ENCODE results near the gene HMGN3. TPM values are rescaled to one million over a fixed set of nuclear protein-coding genes. Genes with fewer than 3 reads are reported as not detected.

Gene HMGN3
- total and polyA plus RNA-seq, 2 donors (not counting 1 experiment from before 2014, with no cell fraction given), result 30.2 to 56.0 TPM

DNA sequence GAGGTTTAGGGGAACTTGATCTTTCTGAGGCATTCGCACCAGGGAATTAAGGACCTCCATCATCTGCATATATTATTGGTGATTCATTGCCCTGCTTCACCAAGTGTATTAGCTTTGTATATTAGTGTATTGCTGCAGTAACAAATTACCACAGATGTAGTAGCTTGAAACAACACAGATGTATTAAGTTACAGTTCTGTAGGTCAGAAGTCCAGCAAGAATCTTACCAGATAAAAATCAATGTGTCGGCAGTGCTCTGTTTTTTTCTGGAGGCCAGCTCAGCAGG lies 65.8 kb downstream of the HMGN3 start:
- Histone ChIP-seq H4K20me1 (ENCODE audit: control insufficient read depth, extremely low read depth, insufficient read depth, low read length) (no peaks in the 10 kb centered on the region), H3K79me2 (ENCODE audit: control insufficient read depth, insufficient read depth, low read length) (no peaks in the 10 kb centered on the region), H3K9ac (ENCODE audit: insufficient read depth, low read length) (no peak overlapping the region), H3K27me3 (ENCODE audit: control insufficient read depth, insufficient read depth, low read length) (no peaks in the 10 kb centered on the region), H3K27ac (ENCODE audit: insufficient read depth, low read length) (no peak overlapping the region), H3K4me3 (replicated peaks in 1 of 4; ENCODE audit: control extremely low read depth in 1 of 4, insufficient read depth in 1 of 4, low read depth in 3 of 4, low read length in 4 of 4) (no peak overlapping the region), H3K4me1 (ENCODE audit: control insufficient read depth, extremely low read depth, insufficient read depth, low read length) (peaks cover 3% of the 10 kb centered on the region), H3K9me3 (ENCODE audit: control insufficient read depth, insufficient read depth, low read depth, low read length) (no peaks in the 10 kb centered on the region), H3K36me3 (ENCODE audit: control insufficient read depth, insufficient read depth, low read length) (no peaks in the 10 kb centered on the region), H3K4me2 (ENCODE audit: extremely low read depth, insufficient read depth, low read length) (no peak overlapping the region), H2AFZ (ENCODE audit: low read length) (no peak overlapping the region)
- DNase-seq (ENCODE audit: low read depth in 2 of 2), result peak; percentile 38 to 73
- TF ChIP-seq, protein P1, sequence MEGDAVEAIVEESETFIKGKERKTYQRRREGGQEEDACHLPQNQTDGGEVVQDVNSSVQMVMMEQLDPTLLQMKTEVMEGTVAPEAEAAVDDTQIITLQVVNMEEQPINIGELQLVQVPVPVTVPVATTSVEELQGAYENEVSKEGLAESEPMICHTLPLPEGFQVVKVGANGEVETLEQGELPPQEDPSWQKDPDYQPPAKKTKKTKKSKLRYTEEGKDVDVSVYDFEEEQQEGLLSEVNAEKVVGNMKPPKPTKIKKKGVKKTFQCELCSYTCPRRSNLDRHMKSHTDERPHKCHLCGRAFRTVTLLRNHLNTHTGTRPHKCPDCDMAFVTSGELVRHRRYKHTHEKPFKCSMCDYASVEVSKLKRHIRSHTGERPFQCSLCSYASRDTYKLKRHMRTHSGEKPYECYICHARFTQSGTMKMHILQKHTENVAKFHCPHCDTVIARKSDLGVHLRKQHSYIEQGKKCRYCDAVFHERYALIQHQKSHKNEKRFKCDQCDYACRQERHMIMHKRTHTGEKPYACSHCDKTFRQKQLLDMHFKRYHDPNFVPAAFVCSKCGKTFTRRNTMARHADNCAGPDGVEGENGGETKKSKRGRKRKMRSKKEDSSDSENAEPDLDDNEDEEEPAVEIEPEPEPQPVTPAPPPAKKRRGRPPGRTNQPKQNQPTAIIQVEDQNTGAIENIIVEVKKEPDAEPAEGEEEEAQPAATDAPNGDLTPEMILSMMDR (conservative IDR thresholded peaks at IDR 0.05 in 1 of 2, IDR thresholded peaks at IDR 0.05 in 1 of 2; ENCODE audit: low read depth in 1 of 2, low read length in 2 of 2), result no peak
- no peak for TF ChIP-seq EZH2 (IDR thresholded peaks at IDR 0.05; ENCODE audit: low read length, missing control alignments)

DNA sequence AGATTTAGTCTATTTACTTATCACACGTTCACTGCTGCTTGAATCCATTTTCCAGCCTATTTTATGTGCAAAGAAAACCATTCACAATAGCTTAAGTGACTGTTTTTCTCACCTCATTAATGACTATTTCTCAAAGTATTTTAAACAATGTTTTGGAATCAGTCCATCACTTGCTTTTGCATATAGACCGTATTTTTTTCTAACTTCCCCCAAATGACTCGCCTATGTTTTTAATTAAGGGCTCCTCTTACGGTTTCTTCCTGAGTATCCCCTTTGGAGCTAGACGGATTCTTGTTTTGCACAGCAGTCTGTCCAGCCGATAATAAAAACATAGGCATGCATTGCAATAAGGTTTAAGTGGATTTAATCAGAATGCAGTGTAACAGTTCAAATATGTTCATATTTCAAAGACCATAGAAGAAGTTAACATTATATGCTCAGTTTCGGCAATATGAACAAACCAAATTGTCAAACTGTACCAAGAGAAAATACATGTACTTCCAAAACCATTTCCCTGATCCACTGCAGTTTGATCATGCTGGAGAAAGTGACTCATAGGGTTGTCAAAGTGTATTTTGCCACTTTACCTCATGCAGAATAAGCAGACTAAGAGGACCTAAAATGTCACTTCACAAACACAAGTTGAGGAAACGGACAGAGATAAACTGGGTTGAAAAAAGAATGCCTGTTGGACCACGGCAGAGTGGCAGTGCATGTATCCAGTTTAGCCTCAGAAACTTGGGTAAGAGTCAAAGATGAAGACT lies 66.4 kb downstream of the HMGN3 start:
- no peak overlapping the region for H3K4me2 ChIP-seq (ENCODE audit: extremely low read depth, insufficient read depth, low read length)
- H3K4me1 ChIP-seq (ENCODE audit: control insufficient read depth, extremely low read depth, insufficient read depth, low read length), result peaks cover 3% of the 10 kb centered on the region
- no peak overlapping the region for H3K27ac ChIP-seq (ENCODE audit: insufficient read depth, low read length)
- no peak overlapping the region for H2AFZ ChIP-seq (ENCODE audit: low read length)
- no peaks in the 10 kb centered on the region for H3K36me3 ChIP-seq (ENCODE audit: control insufficient read depth, insufficient read depth, low read length)
- TF ChIP-seq, protein P1 (conservative IDR thresholded peaks at IDR 0.05 in 1 of 2, IDR thresholded peaks at IDR 0.05 in 1 of 2; ENCODE audit: low read depth in 1 of 2, low read length in 2 of 2), result no peak
- TF ChIP-seq EZH2 (IDR thresholded peaks at IDR 0.05; ENCODE audit: low read length, missing control alignments), result no peak
- H3K79me2 ChIP-seq (ENCODE audit: control insufficient read depth, insufficient read depth, low read length), result no peaks in the 10 kb centered on the region
- H3K9me3 ChIP-seq (ENCODE audit: control insufficient read depth, insufficient read depth, low read depth, low read length), result no peaks in the 10 kb centered on the region
- H3K27me3 ChIP-seq (ENCODE audit: control insufficient read depth, insufficient read depth, low read length), result no peaks in the 10 kb centered on the region
- peak; percentile 27 to 64 for DNase-seq (ENCODE audit: low read depth in 2 of 2)
- H4K20me1 ChIP-seq (ENCODE audit: control insufficient read depth, extremely low read depth, insufficient read depth, low read length), result no peaks in the 10 kb centered on the region
- no peak overlapping the region for H3K9ac ChIP-seq (ENCODE audit: insufficient read depth, low read length)
- H3K4me3 ChIP-seq (replicated peaks in 1 of 4; ENCODE audit: control extremely low read depth in 1 of 4, insufficient read depth in 1 of 4, low read depth in 3 of 4, low read length in 4 of 4), result no peak overlapping the region

DNA sequence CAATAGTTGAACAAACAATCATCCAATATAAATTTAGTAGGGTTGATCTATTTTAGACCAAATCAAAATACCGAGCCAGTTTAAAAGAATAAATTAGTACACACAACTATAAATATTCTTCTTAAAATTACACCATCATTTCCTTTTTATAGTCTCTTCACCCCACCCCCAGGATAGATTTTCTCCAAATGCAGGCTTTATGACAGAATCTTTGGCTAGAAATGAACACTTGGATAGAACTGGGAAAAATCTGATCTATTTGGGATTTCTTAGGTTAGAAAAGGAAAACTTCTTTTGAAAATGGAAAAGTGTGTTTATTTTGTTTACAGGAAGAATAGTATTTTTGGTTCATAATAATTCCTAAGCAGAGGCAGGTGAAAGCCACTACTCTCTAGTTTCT lies 74.6 kb downstream of the HMGN3 start:
- TF ChIP-seq EZH2 (IDR thresholded peaks at IDR 0.05; ENCODE audit: low read length, missing control alignments), result no peak
- TF ChIP-seq, protein P1 (conservative IDR thresholded peaks at IDR 0.05 in 1 of 2, IDR thresholded peaks at IDR 0.05 in 1 of 2; ENCODE audit: low read depth in 1 of 2, low read length in 2 of 2), result no peak
- no peaks in the 10 kb centered on the region for H3K79me2 ChIP-seq (ENCODE audit: control insufficient read depth, insufficient read depth, low read length)
- H3K36me3 ChIP-seq (ENCODE audit: control insufficient read depth, insufficient read depth, low read length), result no peaks in the 10 kb centered on the region
- H3K27ac ChIP-seq (ENCODE audit: insufficient read depth, low read length), result no peak overlapping the region
- no peaks in the 10 kb centered on the region for H3K4me1 ChIP-seq (ENCODE audit: control insufficient read depth, extremely low read depth, insufficient read depth, low read length)
- no peak overlapping the region for H2AFZ ChIP-seq (ENCODE audit: low read length)
- DNase-seq (ENCODE audit: low read depth in 2 of 2), result no peak
- H3K9me3 ChIP-seq (ENCODE audit: control insufficient read depth, insufficient read depth, low read depth, low read length), result no peaks in the 10 kb centered on the region
- no peak overlapping the region for H3K4me2 ChIP-seq (ENCODE audit: extremely low read depth, insufficient read depth, low read length)
- no peaks in the 10 kb centered on the region for H3K27me3 ChIP-seq (ENCODE audit: control insufficient read depth, insufficient read depth, low read length)
- no peak overlapping the region for H3K9ac ChIP-seq (ENCODE audit: insufficient read depth, low read length)
- H3K4me3 ChIP-seq (replicated peaks in 1 of 4; ENCODE audit: control extremely low read depth in 1 of 4, insufficient read depth in 1 of 4, low read depth in 3 of 4, low read length in 4 of 4), result no peak overlapping the region
- H4K20me1 ChIP-seq (ENCODE audit: control insufficient read depth, extremely low read depth, insufficient read depth, low read length), result no peaks in the 10 kb centered on the region
